ENCODE data around the gene HOXD13.
A peak's percentile ranks its signal among the peaks of the same experiment; 100 is the strongest.

The HOXD13 gene

GRCh38 chr2:176109946-176110345 lies 17.4 kb downstream of the HOXD13 start:
- Histone ChIP-seq H3K27me3 (ENCODE audit: control insufficient read depth, insufficient read depth, low read length) (peaks cover 99% of the 10 kb centered on the region), H3K4me3 (ENCODE audit: low read depth, low read length) (no peak overlapping the region; the same call in 1 of the 2 replicates), H3K27ac (ENCODE audit: low read depth, low read length) (no peak overlapping the region), H3K9ac (ENCODE audit: low read length) (peak overlapping the region; percentile 74), H3K36me3 (ENCODE audit: control insufficient read depth, insufficient read depth, low read length) (no peaks in the 10 kb centered on the region), H3K9me3 (ENCODE audit: control insufficient read depth, insufficient read depth, low read depth, low read length) (no peaks in the 10 kb centered on the region), H3K4me1 (ENCODE audit: control insufficient read depth, insufficient read depth, low read length) (peaks cover 21% of the 10 kb centered on the region)

- no peak overlapping the region for H3K9ac ChIP-seq (ENCODE audit: low read length)
- no peaks in the 10 kb centered on the region for H3K36me3 ChIP-seq (ENCODE audit: control insufficient read depth, insufficient read depth, low read length)
Observed at GRCh38 chr2:176110415-176111308, 18.1 kb downstream of the HOXD13 start.

GRCh38 chr2:176111309-176111663 lies 18.8 kb downstream of the HOXD13 start:
- H3K36me3 ChIP-seq (ENCODE audit: control insufficient read depth, insufficient read depth, low read length): no peaks in the 10 kb centered on the region

More at GRCh38 chr2:176110415-176111308, 18.1 kb downstream of the HOXD13 start:
- Histone ChIP-seq H3K27me3 (ENCODE audit: control insufficient read depth, insufficient read depth, low read length) (peaks cover 99% of the 10 kb centered on the region), H3K4me3 (ENCODE audit: low read depth, low read length) (no peak overlapping the region), H3K9me3 (ENCODE audit: control insufficient read depth, insufficient read depth, low read depth, low read length) (no peaks in the 10 kb centered on the region), H3K4me1 (ENCODE audit: control insufficient read depth, insufficient read depth, low read length) (peaks cover 13% of the 10 kb centered on the region), H3K27ac (ENCODE audit: low read depth, low read length) (no peak overlapping the region)

GRCh38 chr2:176111846-176112374 lies 19.4 kb downstream of the HOXD13 start:
- H3K4me3 ChIP-seq (ENCODE audit: low read depth, low read length): no peak overlapping the region

More at GRCh38 chr2:176111309-176111663, 18.8 kb downstream of the HOXD13 start:
- Histone ChIP-seq H3K27ac (ENCODE audit: low read depth, low read length) (no peak overlapping the region), H3K4me1 (ENCODE audit: control insufficient read depth, insufficient read depth, low read length) (peaks cover 8% of the 10 kb centered on the region), H3K27me3 (ENCODE audit: control insufficient read depth, insufficient read depth, low read length) (peaks cover 99% of the 10 kb centered on the region), H3K9ac (ENCODE audit: low read length) (peak overlapping the region; percentile 27), H3K9me3 (ENCODE audit: control insufficient read depth, insufficient read depth, low read depth, low read length) (no peaks in the 10 kb centered on the region), H3K4me3 (ENCODE audit: low read depth, low read length) (no peak overlapping the region)

GRCh38 chr2:176112375-176113302 lies 20.1 kb downstream of the HOXD13 start:
- Histone ChIP-seq H3K4me1 (ENCODE audit: control insufficient read depth, insufficient read depth, low read length) (0 out of 2 replicates have a peak, but pooled peaks cover 3% of the 10 kb centered on the region), H3K27me3 (ENCODE audit: control insufficient read depth, insufficient read depth, low read length) (peaks cover 100% of the 10 kb centered on the region), H3K9me3 (ENCODE audit: control insufficient read depth, insufficient read depth, low read depth, low read length) (no peaks in the 10 kb centered on the region), H3K4me3 (ENCODE audit: low read depth, low read length) (no peak overlapping the region), H3K27ac (ENCODE audit: low read depth, low read length) (no peak overlapping the region), H3K9ac (ENCODE audit: low read length) (peak overlapping the region; percentile 61), H3K36me3 (ENCODE audit: control insufficient read depth, insufficient read depth, low read length) (no peaks in the 10 kb centered on the region)

More at GRCh38 chr2:176111846-176112374, 19.4 kb downstream of the HOXD13 start:
- Histone ChIP-seq H3K9ac (ENCODE audit: low read length) (peak overlapping the region; percentile 61), H3K27ac (ENCODE audit: low read depth, low read length) (no peak overlapping the region), H3K27me3 (ENCODE audit: control insufficient read depth, insufficient read depth, low read length) (peaks cover 99% of the 10 kb centered on the region), H3K9me3 (ENCODE audit: control insufficient read depth, insufficient read depth, low read depth, low read length) (no peaks in the 10 kb centered on the region), H3K4me1 (ENCODE audit: control insufficient read depth, insufficient read depth, low read length) (peaks cover 7% of the 10 kb centered on the region), H3K36me3 (ENCODE audit: control insufficient read depth, insufficient read depth, low read length) (no peaks in the 10 kb centered on the region)

- no peak overlapping the region for H3K27ac ChIP-seq (ENCODE audit: low read depth, low read length)
- no peak overlapping the region for H3K9ac ChIP-seq (ENCODE audit: low read length)
- H3K9me3 ChIP-seq (ENCODE audit: control insufficient read depth, insufficient read depth, low read depth, low read length): no peaks in the 10 kb centered on the region
- H3K27me3 ChIP-seq (ENCODE audit: control insufficient read depth, insufficient read depth, low read length): peaks cover 100% of the 10 kb centered on the region
- H3K4me3 ChIP-seq (ENCODE audit: low read depth, low read length): no peak overlapping the region
- H3K36me3 ChIP-seq (ENCODE audit: control insufficient read depth, insufficient read depth, low read length): no peaks in the 10 kb centered on the region
- H3K4me1 ChIP-seq (ENCODE audit: control insufficient read depth, insufficient read depth, low read length): no peaks in the 10 kb centered on the region
Observed at GRCh38 chr2:176114120-176114929, 21.8 kb downstream of the HOXD13 start.

- Histone ChIP-seq H3K36me3 (ENCODE audit: control insufficient read depth, insufficient read depth, low read length) (no peaks in the 10 kb centered on the region), H3K27me3 (ENCODE audit: control insufficient read depth, insufficient read depth, low read length) (peaks cover 100% of the 10 kb centered on the region), H3K9ac (ENCODE audit: low read length) (no peak overlapping the region), H3K4me1 (ENCODE audit: control insufficient read depth, insufficient read depth, low read length) (no peaks in the 10 kb centered on the region), H3K27ac (ENCODE audit: low read depth, low read length) (no peak overlapping the region), H3K4me3 (ENCODE audit: low read depth, low read length) (no peak overlapping the region), H3K9me3 (ENCODE audit: control insufficient read depth, insufficient read depth, low read depth, low read length) (no peaks in the 10 kb centered on the region)
Observed at GRCh38 chr2:176114930-176115625, 22.6 kb downstream of the HOXD13 start.

- peak within 1 kb of the TSS; percentile 44 for H3K4me3 ChIP-seq (ENCODE audit: low read depth, low read length)
- no peaks in the 10 kb centered on the region for H3K4me1 ChIP-seq (ENCODE audit: control insufficient read depth, insufficient read depth, low read length)
- no peak within 1 kb of the TSS for H3K27ac ChIP-seq (ENCODE audit: low read depth, low read length)
- no peak within 1 kb of the TSS for H3K9ac ChIP-seq (ENCODE audit: low read length)
- H3K9me3 ChIP-seq (ENCODE audit: control insufficient read depth, insufficient read depth, low read depth, low read length): no peaks in the 10 kb centered on the region
- peaks cover 100% of the 10 kb centered on the region for H3K27me3 ChIP-seq (ENCODE audit: control insufficient read depth, insufficient read depth, low read length)
- H3K36me3 ChIP-seq (ENCODE audit: control insufficient read depth, insufficient read depth, low read length): no peaks in the 10 kb centered on the region
Observed at GRCh38 chr2:176115883-176116813, 23.6 kb downstream of the HOXD13 start, which contains the start of gene HOXD10. Gene HOXD10, plus strand, starts transcription at chr2:176116778. Its CDS starts 56 bp downstream, at chr2:176116834.

- peaks cover 100% of the 10 kb centered on the region for H3K27me3 ChIP-seq (ENCODE audit: control insufficient read depth, insufficient read depth, low read length)
- H3K9me3 ChIP-seq (ENCODE audit: control insufficient read depth, insufficient read depth, low read depth, low read length): no peaks in the 10 kb centered on the region
- no peak overlapping the region for H3K9ac ChIP-seq (ENCODE audit: low read length)
- no peaks in the 10 kb centered on the region for H3K36me3 ChIP-seq (ENCODE audit: control insufficient read depth, insufficient read depth, low read length)
- no peaks in the 10 kb centered on the region for H3K4me1 ChIP-seq (ENCODE audit: control insufficient read depth, insufficient read depth, low read length)
- no peak overlapping the region for H3K4me3 ChIP-seq (ENCODE audit: low read depth, low read length)
- H3K27ac ChIP-seq (ENCODE audit: low read depth, low read length): no peak overlapping the region
Observed at GRCh38 chr2:176117162-176117822, 24.8 kb downstream of the HOXD13 start.

Measured in HUES6 (cell line).